Germinal center (tissue), 1 donor: ENCODE measurements around the gene CLCA4.
"Not testable (repeated sequence)": the region's sequence is repeated elsewhere in the genome, so short reads cannot be mapped to it uniquely, and the experiment has no call there.

Source experiments
- DNase-seq: peaks from one replicate; pipeline ENCODE4 v3.0.0; 2012; ENCODE audit warnings: mixed read lengths, low spot score

Gene CLCA4

GRCh38 chr1:86537928-86538695, 8.8 kb upstream of the CLCA4 start:
- no peak for DNase-seq

GRCh38 chr1:86538775-86539174, 8.1 kb upstream of the CLCA4 start:
- no peak for DNase-seq

- DNase-seq = no peak
These were observed 5.0 kb upstream of the CLCA4 start for GRCh38 chr1:86541859-86542258.

GRCh38 chr1:86542631-86543030, 4.2 kb upstream of the CLCA4 start:
- no peak for DNase-seq

- no peak for DNase-seq
These were observed 2.0 kb downstream of the CLCA4 start for GRCh38 chr1:86548839-86549238.

- DNase-seq = no peak
These were observed 4.4 kb downstream of the CLCA4 start for GRCh38 chr1:86551305-86551704.

- DNase-seq = no peak
These were observed 5.5 kb downstream of the CLCA4 start for GRCh38 chr1:86552376-86552775.

- DNase-seq = no peak
These were observed 10.9 kb downstream of the CLCA4 start for GRCh38 chr1:86557739-86558138.

GRCh38 chr1:86563849-86564248, 17.0 kb downstream of the CLCA4 start:
- no peak for DNase-seq

- no peak for DNase-seq
These were observed 20.5 kb downstream of the CLCA4 start for GRCh38 chr1:86567341-86567740.

GRCh38 chr1:86567878-86568277, 21.0 kb downstream of the CLCA4 start:
- no peak for DNase-seq

- DNase-seq = no peak
These were observed 27.0 kb downstream of the CLCA4 start for GRCh38 chr1:86573763-86574484.

GRCh38 chr1:86581231-86581630, 34.4 kb downstream of the CLCA4 start:
- no peak for DNase-seq

GRCh38 chr1:86582161-86582560, 35.3 kb downstream of the CLCA4 start:
- DNase-seq = no peak

GRCh38 chr1:86583032-86583431, 36.2 kb downstream of the CLCA4 start:
- DNase-seq = no peak

- DNase-seq = no peak
These were observed 36.7 kb downstream of the CLCA4 start for GRCh38 chr1:86583593-86583992.

- no peak for DNase-seq
These were observed 47.4 kb downstream of the CLCA4 start for GRCh38 chr1:86594284-86594770.

GRCh38 chr1:86596224-86596623, 49.3 kb downstream of the CLCA4 start:
- DNase-seq = no peak

- DNase-seq = no peak
These were observed 49.9 kb downstream of the CLCA4 start for GRCh38 chr1:86596741-86597290.

GRCh38 chr1:86606080-86606479, 59.2 kb downstream of the CLCA4 start:
- DNase-seq = not testable (repeated sequence)

GRCh38 chr1:86616433-86616832, 69.6 kb downstream of the CLCA4 start:
- DNase-seq = no peak

- DNase-seq = peak; percentile 25
These were observed 70.0 kb downstream of the CLCA4 start for GRCh38 chr1:86616871-86617270.

- DNase-seq = no peak
These were observed 71.5 kb downstream of the CLCA4 start for GRCh38 chr1:86618358-86618757.
